Sigmoid colon (tissue), 4 donors: ENCODE results near the gene STKLD1.

Experiments
- CTCF ChIP-seq, 4 experiments: fragments of 450-650 bp in 3 of 4; fragments of 200-600 bp in 1 of 4; IDR thresholded peaks; one replicate each; pipeline ENCODE4 v1.5.1; 2016 to 2019; ENCODE audit warnings: antibody characterized with exemption in 4 of 4, mild to moderate bottlenecking in 3 of 4, moderate library complexity in 2 of 4
- POLR2A ChIP-seq, 2 donors: fragments of 450-650 bp; IDR thresholded peaks; one replicate each; pipeline ENCODE4 v1.6.1; 2016; ENCODE audit warnings: antibody characterized with exemption in 2 of 2, mild to moderate bottlenecking in 2 of 2, moderate library complexity in 2 of 2
- POLR2AphosphoS5 ChIP-seq, 4 donors: sonication (generic); formaldehyde crosslinking; IDR thresholded peaks; one replicate each; pipeline ENCODE4 v1.6.1; 2017; ENCODE audit warnings: antibody characterized with exemption in 4 of 4

- TF ChIP-seq CTCF (IDR thresholded peaks at IDR 0.05) (no peak), POLR2AphosphoS5 (IDR thresholded peaks at IDR 0.05) (no peak), POLR2A (IDR thresholded peaks at IDR 0.05) (no peak)
These were observed 22.6 kb upstream of the STKLD1 start for GRCh38 chr9:133353548-133353947.
